ENCODE measurements around the gene SCML1.

- TF ChIP-seq POLR2A (IDR thresholded peaks at IDR 0.05) = no peak
- TF ChIP-seq CTCF (IDR thresholded peaks at IDR 0.05) = no peak
These were observed 30.6 kb upstream of the SCML1 start for GRCh38 chrX:17706676-17707075.
